Ishikawa (cell line): Measurements from ENCODE around the gene RLF.

Experiments used
- CEBPB ChIP-seq: IDR thresholded peaks from 2 replicates; pipeline ENCODE4 v1.6.1; 2012
- CREB1 ChIP-seq: IDR thresholded peaks from 2 replicates; pipeline ENCODE4 v1.6.1; 2012; ENCODE audit warnings: low read depth
- EGR1 ChIP-seq: IDR thresholded peaks from 2 replicates; pipeline ENCODE4 v1.6.1; 2012
- MAX ChIP-seq: IDR thresholded peaks from 2 replicates; pipeline ENCODE4 v1.6.1; 2012
- RAD21 ChIP-seq: IDR thresholded peaks from 2 replicates; pipeline ENCODE4 v1.6.1; 2012; ENCODE audit warnings: low read depth
- REST ChIP-seq: IDR thresholded peaks from 2 replicates; pipeline ENCODE4 v1.6.1; 2012; ENCODE audit warnings: low read depth, mild to moderate bottlenecking
- TEAD4 ChIP-seq: IDR thresholded peaks from 2 replicates; pipeline ENCODE4 v1.6.1; 2012
- YY1 ChIP-seq: IDR thresholded peaks from 2 replicates; pipeline ENCODE4 v1.6.1; 2012; ENCODE audit warnings: low read depth

GRCh38 chr1:40178200-40178599 lies 17.0 kb downstream of the RLF start:
- TF ChIP-seq YY1 (no peak), MAX (no peak), CREB1 (no peak), CEBPB (no peak), EGR1 (no peak), RAD21 (no peak), REST (no peak), TEAD4 (no peak)
